Upper lobe of left lung (tissue), 6 donors: ENCODE measurements around the gene METRNL. TPM values are rescaled to one million over a fixed set of nuclear protein-coding genes. Genes with fewer than 3 reads are reported as not detected.

Experiments used
- ATAC-seq, 2 donors: fragments of 200-7000 bp; cut with Tn5 transposase; one replicate each; pipeline ENCODE4 v1.9.1; 2022; ENCODE audit warnings: mild to moderate bottlenecking in 2 of 2, moderate library complexity in 2 of 2; ENCODE audit not compliant: low FRiP score in 2 of 2
- DNase-seq, 2 donors: peaks; one replicate each; pipeline ENCODE4 v3.0.0-alpha.2; 2019 to 2020
- H3K27ac ChIP-seq, 4 donors: fragments of 200-600 bp; sonication (generic); one replicate each; pipeline ENCODE4 v1.5.1; 2016 to 2019
- H3K27me3 ChIP-seq, 4 donors: fragments of 200-600 bp; sonication (generic); one replicate each; pipeline ENCODE4 v1.5.1; 2017 to 2019
- H3K36me3 ChIP-seq, 4 donors: fragments of 200-600 bp; sonication (generic); one replicate each; pipeline ENCODE4 v1.5.1; 2016 to 2019
- H3K4me1 ChIP-seq, 4 donors: fragments of 200-600 bp; sonication (generic); one replicate each; pipeline ENCODE4 v1.5.1; 2018 to 2019
- H3K4me3 ChIP-seq, 4 donors: fragments of 200-600 bp; sonication (generic); one replicate each; pipeline ENCODE4 v1.5.1; 2017 to 2019; ENCODE audit warnings: mild to moderate bottlenecking in 2 of 4, moderate library complexity in 1 of 4
- H3K9me3 ChIP-seq, 4 donors: fragments of 200-600 bp; sonication (generic); one replicate each; pipeline ENCODE4 v1.5.1; 2018 to 2019
- EP300 ChIP-seq, 4 donors: sonication (generic); formaldehyde crosslinking; IDR thresholded peaks; one replicate each; pipeline ENCODE4 v1.5.1; 2017; ENCODE audit warnings: antibody characterized with exemption in 4 of 4, control low read depth in 2 of 4
- POLR2A ChIP-seq, 4 donors: fragments of 450-650 bp; IDR thresholded peaks; one replicate each; pipeline ENCODE4 v1.5.1; 2016 to 2017; ENCODE audit warnings: antibody characterized with exemption in 4 of 4, mild to moderate bottlenecking in 2 of 4
- POLR2AphosphoS5 ChIP-seq, 2 donors: sonication (generic); formaldehyde crosslinking; IDR thresholded peaks; one replicate each; pipeline ENCODE4 v1.5.1; 2017; ENCODE audit warnings: antibody characterized with exemption in 2 of 2
- WGBS, 2 donors: methylation state at CpG; one replicate each; pipeline ENCODE4 v1.1.5; 2017 to 2018; 5-methylcytosine and 5-hydroxymethylcytosine counted together
- total RNA-seq, 6 donors: library from RNA; depleted of rRNA in 4 of 6; stranded (reverse); fragments of >200 nt in 4 of 6; gene quantifications; one replicate each; pipeline versions ENCODE4 v1.1.0 to v1.2.1, GENCODE V29; 2016 to 2021
- TF ChIP-seq, protein P1 (sequence below), 6 experiments: fragments of 450-650 bp in 4 of 6; fragments of 200-600 bp in 2 of 6; sonication (generic) in 2 of 6; IDR thresholded peaks; one replicate each; pipeline ENCODE4 v1.5.1; 2016 to 2019; ENCODE audit warnings: antibody characterized with exemption in 6 of 6
- donor health status: DM: no; HTN: no; CAD: no; lungs with moderate emphysema.
- donor health status: DM: no; HTN: yes; CAD: no; lungs with severe emphysema.

METRNL gene
- total RNA-seq, 6 donors from 2014 or later = 59.4 to 120 (median 76.4) TPM

DNA sequence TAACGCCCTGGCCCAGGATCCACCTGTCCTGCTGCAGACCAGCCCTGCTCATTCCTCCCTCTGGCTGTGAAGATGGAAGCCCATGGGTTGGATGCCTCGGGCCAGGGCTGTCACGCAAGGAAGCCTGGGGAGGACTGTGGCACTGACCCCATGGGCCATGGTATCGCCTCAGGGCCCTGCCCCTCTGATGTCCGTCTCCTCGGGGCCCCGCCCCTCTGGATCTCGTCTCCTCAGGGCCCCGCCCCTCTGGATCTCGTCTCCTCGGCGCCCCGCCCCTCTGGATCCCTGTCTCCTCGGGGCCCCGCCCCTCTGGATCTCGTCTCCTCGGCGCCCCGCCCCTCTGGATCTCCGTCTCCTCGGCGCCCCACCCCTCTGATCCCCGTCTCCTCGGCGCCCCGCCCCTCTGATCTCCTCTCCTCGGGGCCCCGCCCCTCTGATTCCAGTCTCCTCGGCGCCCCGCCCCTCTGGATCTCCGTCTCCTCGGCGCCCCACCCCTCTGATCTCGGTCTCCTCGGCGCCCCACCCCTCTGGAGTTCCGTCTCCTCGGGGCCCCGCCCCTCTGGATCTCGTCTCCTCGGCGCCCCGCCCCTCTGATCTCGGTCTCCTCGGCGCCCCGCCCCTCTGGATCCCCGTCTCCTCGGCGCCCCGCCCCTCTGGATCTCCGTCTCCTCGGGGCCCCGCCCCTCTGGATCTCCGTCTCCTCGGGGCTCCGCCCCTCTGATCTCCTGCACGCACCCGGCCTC is 24.0 kb downstream of the METRNL start:
- Histone ChIP-seq H3K4me1 (peaks cover 27 to 47% (median 36%) of the 10 kb centered on the region in 4 donors), H3K36me3 (no peaks in the 10 kb centered on the region), H3K4me3 (peak overlapping the region in 3 of 4 donors; percentile 14 to 36 (median 27)), H3K27ac (peak overlapping the region; percentile 27 to 63 (median 48)), H3K27me3 (peaks cover 0 to 8% (median 3%) of the 10 kb centered on the region in 4 donors), H3K9me3 (no peaks in the 10 kb centered on the region)
- peak; percentile 84 to 87 for DNase-seq
- TF ChIP-seq, protein P1, sequence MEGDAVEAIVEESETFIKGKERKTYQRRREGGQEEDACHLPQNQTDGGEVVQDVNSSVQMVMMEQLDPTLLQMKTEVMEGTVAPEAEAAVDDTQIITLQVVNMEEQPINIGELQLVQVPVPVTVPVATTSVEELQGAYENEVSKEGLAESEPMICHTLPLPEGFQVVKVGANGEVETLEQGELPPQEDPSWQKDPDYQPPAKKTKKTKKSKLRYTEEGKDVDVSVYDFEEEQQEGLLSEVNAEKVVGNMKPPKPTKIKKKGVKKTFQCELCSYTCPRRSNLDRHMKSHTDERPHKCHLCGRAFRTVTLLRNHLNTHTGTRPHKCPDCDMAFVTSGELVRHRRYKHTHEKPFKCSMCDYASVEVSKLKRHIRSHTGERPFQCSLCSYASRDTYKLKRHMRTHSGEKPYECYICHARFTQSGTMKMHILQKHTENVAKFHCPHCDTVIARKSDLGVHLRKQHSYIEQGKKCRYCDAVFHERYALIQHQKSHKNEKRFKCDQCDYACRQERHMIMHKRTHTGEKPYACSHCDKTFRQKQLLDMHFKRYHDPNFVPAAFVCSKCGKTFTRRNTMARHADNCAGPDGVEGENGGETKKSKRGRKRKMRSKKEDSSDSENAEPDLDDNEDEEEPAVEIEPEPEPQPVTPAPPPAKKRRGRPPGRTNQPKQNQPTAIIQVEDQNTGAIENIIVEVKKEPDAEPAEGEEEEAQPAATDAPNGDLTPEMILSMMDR (IDR thresholded peaks at IDR 0.05) = no peak
- peak in 1 of 4 donors; percentile 34 for TF ChIP-seq POLR2A (IDR thresholded peaks at IDR 0.05)
- ATAC-seq = no peak
- 60 to 89% methylated on average over 16 to 18 of the region's 60 CpGs for WGBS, 2 donors

DNA sequence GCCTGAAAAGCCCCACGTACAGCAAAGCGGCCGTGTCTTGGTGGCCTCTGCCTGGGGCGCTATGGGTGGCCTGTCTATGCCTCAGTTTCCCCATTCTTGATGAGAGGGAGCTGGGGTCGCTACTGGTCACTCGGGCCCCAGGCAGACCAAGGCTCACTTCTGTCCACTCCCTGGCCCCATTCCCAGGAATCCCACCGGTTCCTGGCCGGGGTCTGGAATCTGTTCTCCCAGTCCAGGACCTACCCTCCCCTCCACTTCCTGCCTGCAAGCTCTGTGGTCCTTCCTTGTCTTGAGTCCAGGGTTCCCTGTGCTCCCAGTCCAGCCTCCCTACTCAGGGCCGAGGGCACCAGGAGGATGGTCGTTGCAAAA is 24.5 kb downstream of the METRNL start:
- Histone ChIP-seq H3K9me3 (no peaks in the 10 kb centered on the region), H3K27ac (peak overlapping the region; percentile 27 to 63 (median 48)), H3K36me3 (no peaks in the 10 kb centered on the region), H3K27me3 (peaks cover 0 to 8% (median 3%) of the 10 kb centered on the region in 4 donors), H3K4me1 (peaks cover 21 to 41% (median 31%) of the 10 kb centered on the region in 4 donors), H3K4me3 (peak overlapping the region in 2 of 4 donors; percentile 27 to 36)
- ATAC-seq (no peak), DNase-seq (no peak)
- TF ChIP-seq, protein P1 (IDR thresholded peaks at IDR 0.05) = no peak
- TF ChIP-seq POLR2A (IDR thresholded peaks at IDR 0.05) (no peak), EP300 (IDR thresholded peaks at IDR 0.05) (no peak), POLR2AphosphoS5 (IDR thresholded peaks at IDR 0.05) (no peak)
- 71 to 74% methylated on average over 6 to 10 of the region's 10 CpGs for WGBS, 2 donors

GRCh38 chr17:83104577-83105505 is 25.4 kb downstream of the METRNL start:
- peak in 1 of 2 donors; percentile 83 for DNase-seq
- ATAC-seq = no peak
- TF ChIP-seq, protein P1 (IDR thresholded peaks at IDR 0.05) = no peak
- TF ChIP-seq EP300 (IDR thresholded peaks at IDR 0.05) (no peak), POLR2AphosphoS5 (IDR thresholded peaks at IDR 0.05) (no peak), POLR2A (IDR thresholded peaks at IDR 0.05) (no peak)
- Histone ChIP-seq H3K27me3 (peaks cover 0 to 3% (median under 1%) of the 10 kb centered on the region in 4 donors), H3K4me3 (no peak overlapping the region), H3K4me1 (peaks cover 16 to 40% (median 28%) of the 10 kb centered on the region in 4 donors), H3K27ac (peak overlapping the region in 3 of 4 donors; percentile 40 to 63 (median 53)), H3K36me3 (no peaks in the 10 kb centered on the region), H3K9me3 (no peaks in the 10 kb centered on the region)
- WGBS, 2 donors = 65 to 73% methylated on average over 25 to 39 of the region's 45 CpGs

DNA sequence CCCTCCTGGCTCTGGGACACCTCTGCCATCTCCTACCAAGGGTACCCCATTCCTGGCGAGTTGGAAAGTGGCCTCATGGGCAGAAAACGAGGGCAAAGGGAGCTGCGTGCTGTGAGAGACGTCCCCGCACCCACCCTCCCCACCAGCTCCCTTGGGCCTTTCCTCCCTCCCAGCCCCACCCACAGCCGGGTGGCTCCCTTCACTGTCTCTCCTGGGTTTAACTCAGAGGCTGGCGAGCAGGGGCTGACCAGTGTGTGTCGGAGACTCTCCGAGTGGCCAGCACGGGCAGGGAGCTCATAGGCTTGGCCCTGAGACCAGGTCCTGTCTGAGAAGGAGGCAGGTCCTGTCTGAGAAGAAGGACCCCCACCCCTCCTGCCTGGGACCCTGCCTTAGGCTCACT is 26.1 kb downstream of the METRNL start:
- H3K36me3 ChIP-seq = no peaks in the 10 kb centered on the region
- no peak for TF ChIP-seq POLR2A (IDR thresholded peaks at IDR 0.05)
- TF ChIP-seq EP300 (IDR thresholded peaks at IDR 0.05) = no peak
- TF ChIP-seq, protein P1 (IDR thresholded peaks at IDR 0.05) = no peak
- no peak overlapping the region for H3K4me3 ChIP-seq
- no peaks in the 10 kb centered on the region for H3K27me3 ChIP-seq
- H3K27ac ChIP-seq = peak overlapping the region in 3 of 4 donors; percentile 13 to 42 (median 40)
- H3K9me3 ChIP-seq = no peaks in the 10 kb centered on the region
- ATAC-seq = no peak
- peak in 1 of 2 donors; percentile 36 for DNase-seq
- peaks cover 17 to 41% (median 28%) of the 10 kb centered on the region in 4 donors for H3K4me1 ChIP-seq
- WGBS, 2 donors = 73 to 82% methylated on average over 8 to 10 of the region's 10 CpGs
